ENCODE data around the gene ABCC5.

Gene ABCC5

GRCh38 chr3:183884097-183884426, 133.6 kb downstream of the ABCC5 start:
- peak in 1 of 2 experiments; percentile 42 for DNase-seq

DNA sequence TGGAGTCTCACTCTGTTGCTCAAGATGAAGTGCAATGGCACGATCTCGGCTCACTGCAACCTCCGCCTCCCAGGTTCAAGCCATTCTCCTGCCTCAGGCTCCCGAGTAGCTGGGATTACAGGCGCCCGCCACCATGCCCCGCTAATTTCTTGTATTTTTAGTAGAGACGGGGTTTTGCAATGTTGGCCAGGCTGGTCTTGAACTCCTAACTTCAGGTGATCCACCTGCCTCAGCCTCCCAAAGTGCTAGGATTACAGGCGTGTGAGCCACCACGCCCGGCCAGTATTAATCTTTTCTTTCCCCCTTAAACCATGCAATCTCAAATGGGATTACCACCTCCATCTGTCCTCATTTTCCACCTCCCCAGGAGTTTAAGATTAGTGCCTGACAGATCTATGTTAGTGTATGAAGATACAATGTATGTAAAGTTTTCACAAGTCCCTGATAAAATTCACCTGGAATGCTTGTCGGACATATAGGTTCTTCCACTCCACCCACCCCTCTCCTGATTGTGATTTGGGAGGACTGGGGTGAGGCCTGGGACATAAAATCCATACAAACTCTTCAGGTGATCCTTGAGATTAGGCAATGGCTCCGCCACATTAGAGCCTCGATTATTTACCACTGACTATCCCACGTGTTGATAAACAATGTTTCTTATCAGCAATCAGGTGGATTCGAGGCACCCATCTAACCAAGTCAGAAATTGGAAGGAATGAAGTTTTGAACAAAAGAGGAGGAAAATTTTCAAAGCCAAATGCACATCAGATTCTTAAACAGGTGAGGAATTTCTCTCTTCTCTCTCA, 134.2 kb downstream of the ABCC5 start:
- DNase-seq: no peak

GRCh38 chr3:183880121-183880520, 137.6 kb downstream of the ABCC5 start:
- peak; percentile 65 to 77 for DNase-seq

- DNase-seq: peak in 1 of 2 experiments; percentile 9
These were observed 138.4 kb downstream of the ABCC5 start for GRCh38 chr3:183879243-183879642.

- peak; percentile 99 to 100 for DNase-seq
These were observed 139.6 kb downstream of the ABCC5 start for GRCh38 chr3:183878071-183878470.

DNA sequence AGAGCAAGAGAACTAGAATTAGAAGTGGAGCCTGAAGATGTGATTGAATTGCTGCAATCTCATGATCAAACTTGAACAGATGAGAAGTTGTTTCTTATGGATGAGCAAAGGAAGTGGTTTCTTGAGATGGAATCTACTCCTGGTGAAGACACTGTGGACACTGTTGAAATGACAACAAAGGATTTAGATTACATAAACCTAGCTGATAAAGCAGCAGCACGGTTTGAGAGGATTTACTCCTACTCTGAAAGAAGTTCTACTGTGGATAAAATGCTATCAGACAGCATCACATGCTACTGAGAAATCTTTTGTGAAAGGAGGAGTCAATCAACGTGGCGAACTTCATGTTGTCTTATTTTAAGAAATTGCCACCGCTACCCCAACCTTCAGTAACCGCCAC, 140.5 kb downstream of the ABCC5 start:
- peak; percentile 23 to 24 for DNase-seq

DNA sequence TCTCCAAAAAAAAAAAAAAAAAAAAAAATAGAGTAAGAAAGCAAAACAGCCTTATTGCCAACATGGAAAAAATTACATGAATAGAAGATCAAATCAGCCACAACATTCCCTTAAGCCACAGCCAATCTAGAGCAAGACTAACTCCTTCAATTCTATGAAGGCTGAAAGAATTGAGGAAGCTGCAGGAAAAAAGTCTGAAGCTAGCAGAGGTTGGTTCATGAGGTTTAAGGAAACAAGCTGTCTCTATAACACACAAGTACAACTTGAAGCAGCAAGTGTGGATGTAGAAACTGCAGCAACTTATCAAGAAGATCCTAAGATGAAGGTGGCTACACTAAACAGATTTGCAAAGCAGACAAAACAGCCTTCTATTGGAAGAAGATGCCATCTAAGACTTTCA, 142.3 kb downstream of the ABCC5 start:
- DNase-seq: peak; percentile 42 to 52

DNA sequence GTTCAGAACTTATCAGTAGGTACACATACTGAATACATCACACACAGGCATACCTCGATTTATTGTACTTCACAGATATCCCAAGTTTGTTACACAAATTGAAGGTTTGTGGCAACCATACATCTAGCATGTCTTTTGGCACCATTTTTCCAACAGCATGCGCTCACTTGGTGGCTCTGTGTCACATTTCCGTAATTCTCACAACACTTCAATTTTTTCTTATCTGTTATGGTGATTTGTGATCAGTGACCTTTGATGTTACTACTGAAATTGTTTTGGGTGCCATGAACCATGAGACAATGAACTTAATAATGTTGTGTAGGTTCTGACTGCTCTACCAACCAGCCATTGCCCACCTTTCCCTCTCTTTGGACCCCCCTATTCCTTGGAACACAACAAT, 143.8 kb downstream of the ABCC5 start:
- DNase-seq: no peak

DNA sequence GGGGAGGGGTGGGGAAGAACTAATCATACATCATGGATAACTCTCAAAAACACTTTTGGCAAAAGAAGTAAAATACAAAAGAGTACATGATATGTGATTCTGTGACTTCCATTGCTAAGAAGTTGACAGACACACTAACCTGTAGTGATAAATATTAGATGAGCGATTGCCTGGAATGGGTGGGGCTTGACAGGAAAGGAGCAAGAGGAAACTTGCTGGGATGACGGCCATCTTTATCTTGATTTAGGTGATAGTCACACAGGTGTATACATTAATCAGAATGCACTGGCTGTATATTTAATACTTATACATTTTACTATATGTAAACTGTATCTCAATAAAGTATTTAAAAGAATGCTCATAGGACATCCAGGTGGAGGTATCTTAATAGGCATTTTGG, 146.1 kb downstream of the ABCC5 start:
- no peak for DNase-seq

DNA sequence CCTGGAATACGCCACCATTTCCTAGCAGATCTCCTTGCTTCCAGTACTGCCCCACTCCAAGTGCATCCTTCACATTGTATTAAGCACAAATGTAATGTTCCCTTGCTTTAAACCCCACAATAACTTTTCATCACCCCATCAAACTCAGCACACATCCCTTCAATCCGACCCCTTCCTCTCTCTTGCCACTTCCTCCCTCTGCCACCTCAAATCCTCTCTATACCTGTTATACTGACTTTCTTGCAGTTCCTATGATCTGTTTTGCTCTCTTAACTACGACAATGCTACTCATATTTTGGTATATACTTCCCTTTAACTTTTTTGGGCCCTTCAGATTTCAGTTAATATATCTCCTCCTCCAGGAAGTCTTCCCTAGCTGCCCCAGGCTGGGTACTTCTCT, 147.1 kb downstream of the ABCC5 start:
- DNase-seq: no peak
